ENCODE measurements around the gene CHRNB2.

Gene CHRNB2

DNA sequence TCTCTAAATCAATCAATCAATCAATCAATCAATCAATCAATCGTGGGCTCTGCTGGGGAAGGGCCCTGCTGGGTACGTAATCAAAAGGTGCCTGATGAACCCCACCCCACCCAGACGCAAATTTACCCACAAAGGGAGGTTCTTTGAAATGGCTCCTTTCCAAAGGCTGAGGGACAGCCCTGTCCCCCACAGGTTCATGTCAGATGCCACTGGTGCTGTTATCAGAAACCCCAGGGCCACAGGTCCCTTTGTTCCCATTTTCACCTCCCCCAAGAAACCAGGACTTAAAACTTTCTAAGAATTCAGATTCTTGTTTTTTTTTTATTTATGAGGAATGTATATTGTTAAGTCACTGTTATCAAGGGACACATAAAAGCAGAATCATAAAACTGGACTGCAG, 14.2 kb downstream of the CHRNB2 start:
- DNase-seq = no peak

DNA sequence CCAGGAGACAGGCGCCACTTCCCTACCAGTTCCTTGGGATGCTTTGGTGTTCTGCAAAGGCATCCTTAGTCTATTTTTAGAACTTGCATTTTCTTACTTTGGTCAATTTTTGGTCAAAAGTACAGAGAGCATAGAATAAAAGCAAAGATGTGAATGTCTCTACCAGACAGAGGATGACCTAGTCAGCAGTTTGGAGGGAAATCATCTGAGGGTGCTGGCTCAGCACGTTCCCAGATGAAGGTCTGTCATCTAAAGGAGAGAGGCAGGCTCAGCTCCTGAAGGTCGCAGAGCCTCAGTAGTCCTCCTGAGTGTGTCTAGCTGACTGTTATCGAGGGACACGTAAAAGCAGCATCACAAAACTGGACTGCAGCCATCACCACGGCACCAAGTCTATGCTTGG, 15.3 kb downstream of the CHRNB2 start:
- no peak for DNase-seq

DNA sequence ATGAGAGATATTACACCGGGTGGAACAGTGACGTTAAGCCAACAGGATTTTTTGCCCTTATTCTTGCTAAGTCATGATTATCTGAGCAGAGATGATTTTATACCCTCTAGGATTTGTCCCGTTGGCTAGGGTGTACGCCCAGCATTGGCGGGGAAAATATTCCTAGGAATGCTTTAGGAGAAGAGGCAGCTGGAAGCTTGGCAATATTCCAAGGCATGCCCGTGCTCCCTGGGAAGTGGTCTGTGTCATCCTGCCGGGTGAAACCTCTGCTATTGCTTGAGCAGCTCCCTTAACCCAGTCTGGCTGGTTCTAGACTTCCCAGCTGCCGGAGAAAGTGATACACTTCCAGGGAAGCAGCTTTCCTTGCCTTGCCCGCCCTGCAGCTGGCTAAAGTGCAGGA, 16.2 kb downstream of the CHRNB2 start:
- no peak for DNase-seq

- DNase-seq = no peak
These were observed 16.9 kb downstream of the CHRNB2 start for GRCh38 chr1:154584267-154584994.

- DNase-seq = no peak
These were observed 18.7 kb downstream of the CHRNB2 start for GRCh38 chr1:154586231-154586630.

DNA sequence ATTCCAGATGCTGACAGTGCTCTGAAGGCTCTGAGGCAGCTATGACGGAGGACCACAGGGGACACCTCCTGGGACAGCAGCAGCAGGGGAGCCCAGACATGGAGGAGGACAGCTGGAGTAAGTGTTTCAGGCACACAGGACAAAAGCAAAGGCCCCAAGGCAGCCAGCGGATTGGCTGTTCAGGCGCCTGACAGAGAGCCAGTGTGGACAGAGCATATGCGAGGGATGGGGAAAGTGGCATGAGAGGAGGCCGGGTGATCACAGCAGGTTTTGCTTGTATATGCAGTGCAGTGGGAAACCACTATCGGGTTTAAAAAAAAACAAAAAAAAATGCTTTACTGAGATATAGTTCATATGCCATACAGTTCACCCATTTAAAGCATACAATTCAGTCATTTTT, 19.1 kb downstream of the CHRNB2 start:
- DNase-seq = no peak

DNA sequence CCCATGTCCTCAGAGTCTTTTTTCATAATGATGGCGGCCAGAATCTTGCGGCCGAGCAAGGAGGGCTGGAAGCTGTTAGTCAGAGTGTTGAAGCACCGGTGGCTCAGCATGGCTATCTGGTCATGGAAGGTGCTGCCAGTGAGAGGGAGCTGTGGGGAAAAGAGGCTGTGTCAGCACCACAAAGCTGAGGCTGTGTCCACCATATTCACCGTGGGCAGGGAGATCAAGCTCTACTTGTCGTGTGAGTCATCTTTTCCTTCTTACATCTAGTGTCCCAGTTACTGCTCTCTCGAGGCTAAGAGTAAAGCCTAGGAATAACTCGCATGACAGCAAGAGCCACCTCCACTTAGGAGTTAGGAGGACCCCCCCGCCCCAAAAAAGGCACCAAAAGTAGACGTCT, 22.2 kb downstream of the CHRNB2 start:
- no peak for DNase-seq

DNA sequence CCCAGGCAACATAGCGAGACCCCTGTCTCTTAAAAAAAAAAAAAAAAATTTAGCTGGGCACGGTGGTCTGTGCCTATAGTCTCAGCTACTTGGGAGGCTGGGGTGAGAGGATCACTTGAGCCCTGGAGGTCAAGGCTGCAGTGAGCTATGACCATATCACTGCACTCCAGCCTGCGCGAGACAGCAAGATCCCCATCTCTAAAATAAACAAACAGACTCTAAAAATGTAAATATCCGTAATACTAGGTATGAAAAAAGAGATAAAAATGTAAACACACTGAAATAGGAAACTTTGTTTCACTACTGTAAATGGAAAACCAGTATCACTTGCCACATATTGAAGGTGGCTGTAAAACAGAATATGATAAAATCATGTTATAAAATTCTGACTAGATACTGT, 23.2 kb downstream of the CHRNB2 start:
- no peak for DNase-seq

DNA sequence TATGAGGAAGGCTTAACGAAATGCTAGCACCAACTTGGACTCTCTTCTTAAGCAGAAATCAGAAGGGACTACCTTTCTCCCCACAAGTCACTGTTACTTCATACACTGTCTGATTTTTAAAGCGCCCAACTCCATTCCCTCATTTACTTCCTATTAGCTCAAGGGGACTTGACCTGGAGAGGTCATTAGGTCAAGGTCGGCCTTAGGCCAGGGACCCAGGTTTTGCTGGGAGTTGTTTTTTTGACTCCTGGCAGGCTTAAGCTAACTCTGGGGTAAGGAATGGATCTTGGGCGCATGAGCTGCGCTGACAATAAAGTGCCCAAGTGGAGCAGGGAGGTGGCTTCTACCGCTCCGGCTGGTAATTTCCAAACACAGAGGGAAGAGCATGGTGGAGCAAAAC, 23.6 kb downstream of the CHRNB2 start:
- no peak for DNase-seq

GRCh38 chr1:154593390-154593789, 25.8 kb downstream of the CHRNB2 start:
- no peak for DNase-seq

- DNase-seq = no peak
These were observed 27.2 kb downstream of the CHRNB2 start for GRCh38 chr1:154594811-154595210.

- no peak for DNase-seq
These were observed 28.0 kb downstream of the CHRNB2 start for GRCh38 chr1:154595621-154596020.

DNA sequence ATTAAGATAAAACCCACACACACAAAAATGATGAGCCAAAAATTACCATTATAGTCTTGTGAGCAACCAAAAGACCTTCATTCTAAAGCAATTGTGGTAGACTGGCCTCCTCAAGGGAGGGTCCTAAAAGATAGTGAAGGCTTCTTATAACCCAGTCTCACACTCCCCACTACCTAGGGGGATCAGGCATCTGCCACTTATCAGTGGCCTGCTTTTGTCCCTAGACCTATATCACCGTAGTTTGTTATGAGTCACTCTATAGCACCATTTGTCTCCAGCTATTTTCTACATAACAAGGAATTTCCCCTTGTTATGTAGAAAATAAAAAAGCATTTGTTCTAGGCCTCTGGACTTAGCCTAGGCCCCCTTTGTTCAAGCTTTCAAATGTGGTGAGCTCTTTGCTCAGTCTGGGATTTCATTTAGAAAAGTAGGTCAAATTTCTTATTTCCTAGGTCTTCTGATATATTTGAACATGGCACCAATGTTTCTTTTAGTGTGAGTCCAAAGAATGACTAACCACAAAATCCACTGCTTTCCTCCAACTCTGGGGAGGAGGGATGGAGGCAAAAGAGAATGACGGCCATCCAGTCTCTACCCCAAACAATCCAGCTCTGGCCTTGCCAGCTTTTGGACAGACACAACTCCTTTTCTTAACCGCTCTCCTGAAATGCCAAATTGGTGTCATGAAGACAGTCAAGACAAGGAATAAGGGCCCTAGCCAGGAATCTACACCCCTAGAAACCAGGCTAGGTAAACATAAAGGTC, 31.5 kb downstream of the CHRNB2 start:
- no peak for DNase-seq

- DNase-seq = no peak
These were observed 32.1 kb downstream of the CHRNB2 start for GRCh38 chr1:154599658-154600057.

- DNase-seq = no peak
These were observed 35.7 kb downstream of the CHRNB2 start for GRCh38 chr1:154603317-154603716.

DNA sequence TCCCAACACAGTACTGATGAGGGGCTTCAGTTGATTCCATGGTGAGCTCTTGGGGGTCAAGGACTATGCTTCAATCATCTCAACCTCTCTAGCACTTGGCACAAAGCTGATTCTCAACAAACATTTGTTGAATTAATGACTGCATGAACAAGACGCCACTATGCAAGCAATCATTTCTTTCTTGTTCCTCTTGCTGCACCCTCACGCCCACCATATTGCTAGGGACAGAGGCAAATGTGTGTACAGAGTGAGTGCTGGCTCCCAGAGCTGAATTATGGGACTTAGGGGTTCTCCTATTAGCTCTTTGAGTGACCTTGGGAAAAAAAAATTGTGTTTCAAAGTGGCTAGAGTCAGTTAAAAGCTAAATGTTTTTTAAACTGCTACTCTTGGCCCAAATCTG, 38.0 kb downstream of the CHRNB2 start:
- DNase-seq = peak in 1 of 2 experiments; percentile 14

DNA sequence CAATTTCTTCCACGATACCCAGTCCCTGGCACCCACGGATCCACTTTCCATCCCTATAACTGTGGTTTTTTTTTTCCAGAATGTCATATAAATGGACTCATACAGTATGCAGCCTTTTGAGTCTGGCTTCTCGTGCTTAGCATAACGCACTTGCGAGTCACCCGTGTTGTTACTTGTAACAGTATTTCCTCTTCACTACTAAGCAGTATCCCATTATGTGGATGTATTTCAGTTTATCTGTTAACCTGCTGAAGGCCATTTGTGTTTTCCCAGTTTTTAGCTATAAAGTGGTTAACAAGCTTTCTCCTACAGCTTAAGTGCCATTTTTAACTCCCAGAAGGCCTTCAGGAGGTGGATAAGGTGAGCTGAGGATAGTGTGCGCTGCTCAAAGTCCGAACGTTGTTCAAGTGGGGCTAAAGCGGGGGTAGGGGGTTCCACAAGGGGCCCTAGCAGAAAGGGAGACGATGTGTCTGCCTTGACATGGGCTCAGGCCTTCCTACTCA, 39.6 kb downstream of the CHRNB2 start:
- DNase-seq = peak in 1 of 2 experiments; percentile 17

- peak; percentile 91 to 93 for DNase-seq
These were observed 40.2 kb downstream of the CHRNB2 start, which contains the start of gene ADAR for GRCh38 chr1:154607609-154608396. TSS of gene ADAR (minus strand) at chr1:154608186. CDS start at chr1:154608006, 180 bp downstream.

DNA sequence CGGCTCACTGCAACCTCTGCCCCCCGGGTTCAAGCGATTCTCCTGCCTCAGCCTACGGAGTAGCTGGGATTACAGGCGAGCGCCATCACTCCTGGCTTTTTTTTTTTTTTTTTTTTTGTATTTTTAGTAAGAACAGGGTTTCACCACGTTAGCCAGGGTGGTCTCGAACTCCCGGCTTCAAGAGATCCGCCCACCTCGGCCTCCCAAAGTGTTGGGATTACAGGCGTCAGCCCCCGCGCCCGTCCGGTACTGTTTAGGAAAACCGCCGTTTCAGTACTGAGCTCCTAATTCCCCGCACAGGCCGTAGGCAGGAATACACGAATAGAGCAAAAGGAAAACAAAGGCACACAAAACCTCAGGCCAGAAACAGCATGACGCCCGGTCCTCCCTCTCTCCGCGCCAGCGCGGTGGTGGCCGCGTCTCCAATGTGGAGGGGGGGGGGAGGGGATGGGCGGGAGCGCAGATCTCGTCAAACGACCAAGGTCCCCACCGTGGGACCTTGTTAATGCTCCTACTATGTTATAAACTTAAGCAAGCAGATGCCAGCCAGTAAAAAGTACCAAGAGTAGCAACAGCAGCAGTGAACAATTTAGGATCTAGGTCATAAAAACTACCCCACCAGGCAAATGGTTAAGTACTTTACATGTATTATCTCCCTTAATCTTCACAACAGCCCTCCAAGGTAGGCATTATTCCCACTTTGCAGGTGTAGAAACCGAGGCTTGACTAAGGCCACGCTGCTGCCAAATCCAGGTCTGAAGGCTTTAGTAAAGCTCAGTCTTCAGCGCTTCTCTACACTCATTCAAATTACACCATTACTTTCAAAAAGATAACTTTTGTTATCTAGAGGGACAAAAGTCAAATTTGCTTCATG, 41.1 kb downstream of the CHRNB2 start:
- peak; percentile 65 to 66 for DNase-seq

DNA sequence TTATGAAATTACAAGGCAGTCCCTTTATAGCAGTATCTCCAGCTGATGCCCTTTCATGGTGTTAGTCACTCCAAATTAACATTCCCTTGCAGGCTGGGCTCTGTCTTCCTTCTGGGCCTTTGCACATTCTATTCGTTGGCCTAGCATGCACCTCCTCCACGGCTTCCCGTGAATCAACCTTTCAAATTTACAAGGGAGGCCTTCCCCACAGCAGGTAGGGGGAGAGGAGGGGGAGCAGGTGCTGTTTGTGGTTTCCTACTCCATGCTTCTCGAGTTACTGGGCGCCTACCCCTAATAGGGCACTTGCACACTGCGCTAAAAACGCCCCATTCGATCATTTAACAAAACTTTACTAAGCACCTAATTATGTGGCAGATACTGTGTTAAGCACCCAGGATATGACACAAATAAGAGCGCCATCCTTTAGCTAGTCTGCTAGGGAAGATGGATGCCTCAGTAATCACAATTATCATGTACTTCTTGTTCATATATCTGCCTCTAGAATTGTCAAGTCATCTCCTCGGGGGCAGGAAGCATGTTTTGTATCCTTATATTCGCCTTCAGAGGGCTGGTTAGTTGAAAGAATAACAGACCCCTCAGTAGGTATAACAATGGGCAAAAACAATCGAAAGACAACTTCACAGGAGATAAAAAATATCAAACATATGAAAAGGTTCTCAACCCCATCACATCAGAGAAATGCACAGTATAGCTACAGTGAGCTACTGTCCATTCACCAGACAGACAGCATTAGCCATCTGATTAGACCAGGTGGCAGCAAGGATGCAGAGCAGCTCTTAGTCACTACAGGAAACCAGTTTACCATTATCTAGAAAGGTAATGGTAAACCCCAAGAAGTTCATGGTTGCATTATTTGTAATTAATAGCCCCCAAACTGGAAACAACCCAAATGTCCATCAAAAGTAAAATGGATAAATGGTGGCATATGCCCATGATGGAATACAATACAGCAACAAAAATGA, 42.1 kb downstream of the CHRNB2 start:
- DNase-seq = peak; percentile 68 to 70

Measured in activated T-cell treated with anti-CD3 and anti-CD28 coated beads, Interleukin-2, amount 50 U/mL, for 48 hours (primary cell).